Activated CD8-positive, alpha-beta memory T cell treated with anti-CD3 and anti-CD28 coated beads for 24 hours (primary cell): Measurements from ENCODE around the gene CA5A.
"Not testable (repeated sequence)": the region's sequence is repeated elsewhere in the genome, so short reads cannot be mapped to it uniquely, and the experiment has no call there.

Experiments
- DNase-seq: peaks from one replicate; pipeline ENCODE4 v3.0.0-alpha.2; 2020

The CA5A gene

GRCh38 chr16:87863327-87863635, 73.0 kb downstream of the CA5A start:
- not testable (repeated sequence) for DNase-seq

- DNase-seq, result not testable (repeated sequence)
Observed at GRCh38 chr16:87862597-87863326, 73.6 kb downstream of the CA5A start.

GRCh38 chr16:87861300-87862099, 74.8 kb downstream of the CA5A start:
- not testable (repeated sequence) for DNase-seq

- DNase-seq, result no peak
Observed at GRCh38 chr16:87860553-87861299, 75.6 kb downstream of the CA5A start.

- not testable (repeated sequence) for DNase-seq
Observed at GRCh38 chr16:87858151-87858993, 78.0 kb downstream of the CA5A start.

- DNase-seq, result no peak
Observed at GRCh38 chr16:87856791-87857228, 79.5 kb downstream of the CA5A start.

GRCh38 chr16:87855852-87856715, 80.2 kb downstream of the CA5A start:
- no peak for DNase-seq

- no peak for DNase-seq
Observed at GRCh38 chr16:87854907-87855683, 81.2 kb downstream of the CA5A start.

- DNase-seq, result no peak
Observed at GRCh38 chr16:87854053-87854906, 82.0 kb downstream of the CA5A start.

- DNase-seq, result peak; percentile 92
Observed at GRCh38 chr16:87853411-87854052, 82.8 kb downstream of the CA5A start.

GRCh38 chr16:87851601-87852000, 84.7 kb downstream of the CA5A start:
- no peak for DNase-seq

GRCh38 chr16:87851141-87851587, 85.2 kb downstream of the CA5A start:
- no peak for DNase-seq

- peak; percentile 87 for DNase-seq
Observed at GRCh38 chr16:87850009-87851006, 86.0 kb downstream of the CA5A start.

- DNase-seq, result no peak
Observed at GRCh38 chr16:87849419-87850008, 86.8 kb downstream of the CA5A start.

- no peak for DNase-seq
Observed at GRCh38 chr16:87848676-87849345, 87.5 kb downstream of the CA5A start.

- no peak for DNase-seq
Observed at GRCh38 chr16:87847785-87848675, 88.3 kb downstream of the CA5A start.
